Neuronal stem cell (in vitro differentiated cells): ENCODE measurements around the gene OR12D1.

Source experiments
- DNase-seq: peaks from one replicate; pipeline ENCODE4 v3.0.0-alpha.2; 2013; ENCODE audit warnings: low spot score
- H2AFZ ChIP-seq: one replicate; pipeline ENCODE4 v1.6.1; 2013; ENCODE audit warnings: mild to moderate bottlenecking, low read length, inconsistent platforms
- H2AK5ac ChIP-seq: 2 replicates; pipeline ENCODE4 v1.6.1; 2013; ENCODE audit warnings: low read depth, mild to moderate bottlenecking, inconsistent platforms, low read length, moderate library complexity, mixed read lengths
- H2BK120ac ChIP-seq: 2 replicates; pipeline ENCODE4 v1.6.1; 2013; ENCODE audit warnings: low read depth, mild to moderate bottlenecking, inconsistent platforms, low read length, moderate library complexity, mixed read lengths
- H2BK12ac ChIP-seq: one replicate; pipeline ENCODE4 v1.6.1; 2013; ENCODE audit warnings: low read length, inconsistent platforms
- H2BK15ac ChIP-seq: 2 replicates; pipeline ENCODE4 v1.6.1; 2013; ENCODE audit warnings: mild to moderate bottlenecking, low read length, inconsistent platforms, mixed read lengths
- H2BK5ac ChIP-seq: one replicate; pipeline ENCODE4 v1.6.1; 2013; ENCODE audit warnings: inconsistent platforms, mild to moderate bottlenecking, low read length, moderate library complexity
- H3K14ac ChIP-seq: one replicate; pipeline ENCODE4 v1.6.1; 2013; ENCODE audit warnings: low read length, inconsistent platforms
- H3K18ac ChIP-seq: 2 replicates; pipeline ENCODE4 v1.6.1; 2013; ENCODE audit warnings: low read length, inconsistent platforms
- H3K23ac ChIP-seq: 2 replicates; pipeline ENCODE4 v1.6.1; 2013; ENCODE audit warnings: low read depth, mild to moderate bottlenecking, mixed read lengths, low read length, inconsistent platforms; ENCODE audit not compliant: poor library complexity
- H3K27ac ChIP-seq: replicated peaks from 3 replicates; pipeline ENCODE4 v1.5.1; 2013; ENCODE audit warnings: low read length, inconsistent platforms
- H3K27me3 ChIP-seq, 3 experiments: 2 replicates each; pipeline ENCODE4 v1.6.1; 2013; ENCODE audit warnings: low read length in 3 of 3, mild to moderate bottlenecking in 2 of 3, inconsistent platforms in 1 of 3, low read depth in 1 of 3, mixed read lengths in 1 of 3, moderate library complexity in 1 of 3; ENCODE audit not compliant: control insufficient read depth in 3 of 3, insufficient read depth in 3 of 3
- H3K36me3 ChIP-seq, 2 donors: replicated peaks in 1 of 2; 2 replicates each; pipeline ENCODE4 v1.6.1; 2013; ENCODE audit warnings: low read length in 2 of 2; ENCODE audit not compliant: control insufficient read depth in 2 of 2, insufficient read depth in 2 of 2
- H3K4ac ChIP-seq: 2 replicates; pipeline ENCODE4 v1.6.1; 2013; ENCODE audit warnings: inconsistent platforms, mild to moderate bottlenecking, low read length, moderate library complexity
- H3K4me1 ChIP-seq, 2 donors: 1 replicate in 1 of 2; 2 replicates in 1 of 2; pipeline ENCODE4 v1.6.1; 2013; ENCODE audit warnings: low read length in 2 of 2, low read depth in 1 of 2; ENCODE audit not compliant: control insufficient read depth in 2 of 2, insufficient read depth in 1 of 2
- H3K4me2 ChIP-seq: one replicate; pipeline ENCODE4 v1.6.1; 2013; ENCODE audit warnings: mild to moderate bottlenecking, low read length, inconsistent platforms; ENCODE audit not compliant: insufficient read depth, poor library complexity, severe bottlenecking
- H3K4me3 ChIP-seq, 2 donors: 2 replicates each; pipeline ENCODE4 v1.5.1; 2013; ENCODE audit warnings: low read length in 2 of 2, mild to moderate bottlenecking in 2 of 2, inconsistent platforms in 1 of 2, moderate library complexity in 1 of 2
- H3K79me1 ChIP-seq: one replicate; pipeline ENCODE4 v1.6.1; 2013; ENCODE audit warnings: low read depth, mild to moderate bottlenecking, inconsistent platforms, low read length, moderate library complexity
- H3K9ac ChIP-seq: one replicate; pipeline ENCODE4 v1.6.1; 2013; ENCODE audit warnings: mild to moderate bottlenecking, low read depth, low read length, inconsistent platforms; ENCODE audit not compliant: poor library complexity
- H3K9me3 ChIP-seq, 2 donors: replicated peaks in 1 of 2; 2 replicates each; pipeline versions ENCODE3 to v1.6.1; 2013; ENCODE audit warnings: low read length in 2 of 2, mild to moderate bottlenecking in 2 of 2, inconsistent platforms in 1 of 2, low read depth in 1 of 2, mixed read lengths in 1 of 2, moderate library complexity in 1 of 2; ENCODE audit not compliant: control insufficient read depth in 2 of 2, insufficient read depth in 1 of 2
- H4K8ac ChIP-seq: one replicate; pipeline ENCODE4 v1.6.1; 2013; ENCODE audit warnings: low read depth, mild to moderate bottlenecking, inconsistent platforms, low read length, moderate library complexity
- H4K91ac ChIP-seq: one replicate; pipeline ENCODE4 v1.6.1; 2013; ENCODE audit warnings: low read length, low read depth, mild to moderate bottlenecking, inconsistent platforms; ENCODE audit not compliant: poor library complexity
- WGBS, 2 donors: extraction: QIAGEN DNeasy Blood & Tissue Kit; methylation state at CpG; one replicate each; pipeline ENCODE4 v1.1.7; 2013; ENCODE audit warnings: missing lambda C conversion rate in 2 of 2, mixed read lengths in 1 of 2; ENCODE audit not compliant: insufficient read length in 2 of 2, insufficient replicate concordance in 1 of 2; ENCODE audit errors: extremely low coverage in 2 of 2; 5-methylcytosine and 5-hydroxymethylcytosine counted together

Gene OR12D1

DNA sequence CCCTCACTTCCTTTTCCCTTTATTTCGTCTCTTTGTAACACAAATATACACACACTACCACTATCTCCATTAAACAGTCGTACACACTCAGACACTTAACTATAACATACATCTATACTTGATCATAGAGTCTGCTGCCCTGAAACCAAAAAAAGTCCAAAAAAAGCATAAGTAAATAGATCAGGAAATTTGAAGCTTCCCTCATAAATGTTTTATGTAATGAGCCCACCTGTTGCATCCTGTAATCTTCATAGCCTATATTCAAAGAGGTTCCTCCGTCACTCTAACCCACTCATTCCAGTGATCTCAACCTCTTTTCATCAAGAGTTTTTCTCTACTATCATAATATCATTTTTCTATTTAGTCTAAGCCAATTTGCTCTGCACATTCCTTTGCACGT lies 26.2 kb upstream of the OR12D1 start:
- H3K14ac ChIP-seq, result no peak overlapping the region
- no peak overlapping the region for H3K18ac ChIP-seq
- H2BK12ac ChIP-seq, result no peak overlapping the region
- H3K4me1 ChIP-seq, result no peaks in the 10 kb centered on the region
- no peak for DNase-seq
- H2BK120ac ChIP-seq, result no peak overlapping the region
- no peak overlapping the region for H3K4ac ChIP-seq
- H4K91ac ChIP-seq, result no peak overlapping the region
- H3K27me3 ChIP-seq, result no peaks in the 10 kb centered on the region
- no peaks in the 10 kb centered on the region for H3K9me3 ChIP-seq
- H3K23ac ChIP-seq, result no peak overlapping the region
- H2AK5ac ChIP-seq, result no peak overlapping the region
- H2BK15ac ChIP-seq, result no peak overlapping the region
- no peak overlapping the region for H4K8ac ChIP-seq
- H3K36me3 ChIP-seq, result no peaks in the 10 kb centered on the region
- H2BK5ac ChIP-seq, result no peak overlapping the region
- no peaks in the 10 kb centered on the region for H3K79me1 ChIP-seq
- no peak overlapping the region for H3K4me2 ChIP-seq
- H3K27ac ChIP-seq, result no peak overlapping the region
- H2AFZ ChIP-seq, result no peak overlapping the region
- no peak overlapping the region for H3K4me3 ChIP-seq
- no peak overlapping the region for H3K9ac ChIP-seq
- WGBS, 2 donors, result 100% methylated on average over 1 to 2 of the region's 4 CpGs

DNA sequence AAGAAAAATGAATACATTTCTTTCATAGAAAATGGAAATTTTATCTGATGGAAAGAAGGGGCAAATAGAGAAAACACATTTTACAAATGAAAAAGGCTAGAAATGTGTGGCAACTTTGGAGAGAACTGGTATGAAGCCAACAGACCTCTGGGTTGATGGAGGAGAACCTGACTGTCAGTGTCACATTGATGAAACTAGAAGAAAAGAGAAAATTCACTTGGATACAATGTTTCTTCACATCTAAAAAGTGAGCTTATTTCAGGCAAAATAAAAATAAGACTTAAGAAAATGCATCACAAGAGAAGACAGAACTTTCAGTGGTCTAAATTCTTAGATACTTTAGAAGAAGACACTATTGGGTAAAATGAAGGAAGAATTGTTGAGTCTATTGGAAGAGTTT lies 19.4 kb upstream of the OR12D1 start, which contains the start of gene OR12D2:
Gene OR12D2, plus strand, starts transcription at position 301 of the 400 bp plus-strand sequence. CDS start 1,069 bp downstream, outside the sequence.
- DNase-seq, result no peak
- Histone ChIP-seq H2BK5ac (no peak within 1 kb of the TSS), H2BK120ac (no peak within 1 kb of the TSS), H2AFZ (no peak within 1 kb of the TSS), H2BK12ac (no peak within 1 kb of the TSS), H2AK5ac (no peak within 1 kb of the TSS), H3K18ac (no peak within 1 kb of the TSS), H2BK15ac (no peak within 1 kb of the TSS), H4K8ac (no peak within 1 kb of the TSS), H3K14ac (no peak within 1 kb of the TSS), H3K9ac (no peak within 1 kb of the TSS), H3K4me2 (no peak within 1 kb of the TSS), H3K79me1 (no peaks in the 10 kb centered on the region), H3K23ac (no peak within 1 kb of the TSS), H3K4ac (no peak within 1 kb of the TSS), H3K9me3 (no peaks in the 10 kb centered on the region), H3K27me3 (no peaks in the 10 kb centered on the region), H4K91ac (no peak within 1 kb of the TSS), H3K4me1 (no peaks in the 10 kb centered on the region), H3K4me3 (no peak within 1 kb of the TSS), H3K36me3 (no peaks in the 10 kb centered on the region), H3K27ac (no peak within 1 kb of the TSS)

DNA sequence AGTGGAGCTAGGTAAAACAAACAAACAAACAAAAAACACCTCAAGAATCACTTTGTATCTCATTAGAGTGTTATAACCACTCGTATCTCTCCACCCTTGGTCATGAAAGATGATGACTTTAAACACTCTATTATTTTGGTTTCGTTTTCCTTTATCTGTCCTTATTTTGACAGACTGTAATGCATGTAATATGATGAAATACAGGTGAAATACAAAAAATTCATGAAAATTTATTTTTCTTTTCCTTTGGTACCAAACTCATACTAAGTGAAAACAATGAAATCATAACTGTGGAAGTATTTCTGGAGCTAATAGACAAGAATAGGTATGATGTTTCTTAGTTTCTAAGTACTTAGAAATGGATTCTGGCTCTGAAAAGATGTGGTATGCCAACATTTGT lies 15.2 kb upstream of the OR12D1 start:
- Histone ChIP-seq H2BK5ac (no peak overlapping the region), H3K27ac (no peak overlapping the region), H2BK120ac (no peak overlapping the region), H2BK12ac (no peak overlapping the region), H3K4me1 (no peaks in the 10 kb centered on the region), H3K4ac (no peak overlapping the region), H3K9me3 (no peaks in the 10 kb centered on the region), H3K4me3 (no peak overlapping the region), H2AK5ac (no peak overlapping the region), H4K91ac (no peak overlapping the region), H4K8ac (no peak overlapping the region), H2BK15ac (no peak overlapping the region), H3K27me3 (no peaks in the 10 kb centered on the region), H2AFZ (no peak overlapping the region), H3K18ac (no peak overlapping the region), H3K9ac (no peak overlapping the region), H3K4me2 (no peak overlapping the region), H3K79me1 (no peaks in the 10 kb centered on the region), H3K23ac (no peak overlapping the region), H3K36me3 (no peaks in the 10 kb centered on the region), H3K14ac (no peak overlapping the region)
- no CpG with 5 or more reads among the region's 2 CpGs for WGBS, 2 donors
- no peak for DNase-seq

DNA sequence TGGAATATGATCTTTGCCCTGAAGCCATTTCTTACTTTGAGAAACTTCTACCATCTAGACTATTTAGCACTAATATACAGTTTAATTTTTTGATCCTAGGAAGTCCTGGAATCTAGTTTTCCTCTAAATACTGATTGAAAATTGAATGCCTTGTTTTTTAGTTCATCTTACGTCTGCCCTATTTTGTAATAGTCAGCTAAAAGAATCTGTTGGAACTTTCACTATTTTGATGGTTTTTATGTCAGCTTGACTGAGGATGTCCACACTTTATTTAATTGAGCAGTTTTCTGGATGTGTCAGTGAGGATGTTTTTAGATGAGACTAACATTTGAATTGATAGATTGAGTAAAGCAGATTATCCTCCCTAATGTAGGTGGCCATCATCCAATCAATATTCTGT lies 10.9 kb upstream of the OR12D1 start:
- Histone ChIP-seq H3K9me3 (no peaks in the 10 kb centered on the region), H3K27me3 (no peaks in the 10 kb centered on the region), H3K18ac (no peak overlapping the region), H2BK120ac (no peak overlapping the region), H2BK15ac (no peak overlapping the region), H3K27ac (no peak overlapping the region), H3K14ac (no peak overlapping the region), H3K9ac (no peak overlapping the region), H3K23ac (no peak overlapping the region), H2AK5ac (no peak overlapping the region), H3K36me3 (no peaks in the 10 kb centered on the region), H3K4me3 (no peak overlapping the region), H4K91ac (no peak overlapping the region), H3K4ac (no peak overlapping the region), H3K4me2 (no peak overlapping the region), H4K8ac (no peak overlapping the region), H2BK5ac (no peak overlapping the region), H3K4me1 (no peaks in the 10 kb centered on the region), H3K79me1 (no peaks in the 10 kb centered on the region), H2BK12ac (no peak overlapping the region), H2AFZ (no peak overlapping the region)
- DNase-seq, result no peak
- WGBS, 2 donors, result no CpG with 5 or more reads among the region's 1 CpG
